Upper lobe of right lung (tissue), 1 donor: ENCODE results near the gene GNAI2. TPM values are rescaled to one million over a fixed set of nuclear protein-coding genes. Genes with fewer than 3 reads are reported as not detected.
"Not testable (repeated sequence)": the region's sequence is repeated elsewhere in the genome, so short reads cannot be mapped to it uniquely, and the experiment has no call there.

Source experiments
- ATAC-seq: fragments of 200-7000 bp; cut with Tn5 transposase; one replicate; pipeline ENCODE4 v1.9.1; 2020; ENCODE audit warnings: mild to moderate bottlenecking, moderate library complexity
- DNase-seq: peaks from one replicate; pipeline ENCODE4 v3.0.0-alpha.2; 2020
- H3K27ac ChIP-seq: fragments of 200-600 bp; one replicate; pipeline ENCODE4 v1.8.0; 2022
- H3K27me3 ChIP-seq: fragments of 200-600 bp; one replicate; pipeline ENCODE4 v1.8.0; 2022; ENCODE audit warnings: mild to moderate bottlenecking
- H3K36me3 ChIP-seq: fragments of 200-600 bp; one replicate; pipeline ENCODE4 v1.8.0; 2022
- H3K4me1 ChIP-seq: fragments of 200-600 bp; one replicate; pipeline ENCODE4 v1.8.0; 2022
- H3K4me3 ChIP-seq: fragments of 200-600 bp; one replicate; pipeline ENCODE4 v1.8.0; 2022; ENCODE audit warnings: mild to moderate bottlenecking
- H3K9me3 ChIP-seq: fragments of 200-600 bp; one replicate; pipeline ENCODE4 v1.8.0; 2022
- intact Hi-C: fragments of 100-400 bp; cut with DNase I; formaldehyde crosslinking; loops from one replicate; pipeline ENCODE4 v1.11.0; 2022
- total RNA-seq: library from RNA; stranded (reverse); fragmentation: NEBNext Ultra II Directional; extraction: Animal tissue kit (Norgen Biotek cat#: 25700); gene quantifications from one replicate; pipeline ENCODE4 v1.2.1, GENCODE V29; 2021
- TF ChIP-seq, protein P1 (sequence below): fragments of 200-600 bp; IDR thresholded peaks from one replicate; pipeline ENCODE4 v1.8.0; 2022; ENCODE audit warnings: antibody characterized with exemption
- donor health status: DM: no; HTN: yes; CAD: no; lungs with severe emphysema.

GNAI2 gene
- total RNA-seq, 1 donor from 2014 or later = 321 TPM

DNA sequence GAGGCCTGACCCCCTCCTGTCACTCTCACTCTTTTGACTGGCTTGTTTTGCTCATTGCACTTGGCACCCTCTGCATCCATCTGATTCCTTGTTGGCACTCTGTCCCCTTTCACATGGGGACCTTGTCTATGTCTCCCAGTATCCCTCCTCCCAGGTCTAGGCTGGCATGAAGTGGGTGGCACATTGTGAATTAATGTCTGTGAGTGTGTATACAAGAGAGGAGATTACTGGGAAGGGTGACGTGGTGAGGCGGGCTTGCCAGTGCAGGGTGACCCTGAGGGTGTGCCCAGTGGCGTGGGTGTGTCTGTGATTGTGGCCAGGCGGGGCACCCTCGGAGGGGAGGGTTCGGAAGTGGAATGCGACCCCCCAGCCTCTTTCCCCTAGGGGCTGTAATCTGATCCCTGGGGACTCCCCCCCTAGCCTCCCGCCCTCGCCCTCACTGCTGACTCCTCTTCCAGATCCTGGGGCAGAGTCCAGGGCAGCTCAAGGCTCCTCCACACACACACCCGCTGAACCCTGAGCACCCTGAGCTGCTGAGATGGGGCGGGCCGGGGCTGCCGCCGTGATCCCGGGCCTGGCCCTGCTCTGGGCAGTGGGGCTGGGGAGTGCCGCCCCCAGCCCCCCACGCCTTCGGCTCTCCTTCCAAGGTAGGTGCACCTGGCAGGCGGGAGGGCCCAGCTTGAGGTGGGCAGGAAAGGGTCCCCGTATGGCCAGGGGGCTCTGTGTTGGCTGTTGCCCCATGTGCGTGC is 32.9 kb downstream of the GNAI2 start, which contains the start of gene SEMA3B:
Gene SEMA3B, plus strand, starts transcription at position 445 of the 749 bp plus-strand sequence. Its CDS starts 94 bp downstream, at position 539.
- ATAC-seq (peak; percentile 55), DNase-seq (peak; percentile 89)
- intact Hi-C loops = no loop called here
- peaks cover 53% of the 10 kb centered on the region for H3K4me1 ChIP-seq
- TF ChIP-seq, protein P1, sequence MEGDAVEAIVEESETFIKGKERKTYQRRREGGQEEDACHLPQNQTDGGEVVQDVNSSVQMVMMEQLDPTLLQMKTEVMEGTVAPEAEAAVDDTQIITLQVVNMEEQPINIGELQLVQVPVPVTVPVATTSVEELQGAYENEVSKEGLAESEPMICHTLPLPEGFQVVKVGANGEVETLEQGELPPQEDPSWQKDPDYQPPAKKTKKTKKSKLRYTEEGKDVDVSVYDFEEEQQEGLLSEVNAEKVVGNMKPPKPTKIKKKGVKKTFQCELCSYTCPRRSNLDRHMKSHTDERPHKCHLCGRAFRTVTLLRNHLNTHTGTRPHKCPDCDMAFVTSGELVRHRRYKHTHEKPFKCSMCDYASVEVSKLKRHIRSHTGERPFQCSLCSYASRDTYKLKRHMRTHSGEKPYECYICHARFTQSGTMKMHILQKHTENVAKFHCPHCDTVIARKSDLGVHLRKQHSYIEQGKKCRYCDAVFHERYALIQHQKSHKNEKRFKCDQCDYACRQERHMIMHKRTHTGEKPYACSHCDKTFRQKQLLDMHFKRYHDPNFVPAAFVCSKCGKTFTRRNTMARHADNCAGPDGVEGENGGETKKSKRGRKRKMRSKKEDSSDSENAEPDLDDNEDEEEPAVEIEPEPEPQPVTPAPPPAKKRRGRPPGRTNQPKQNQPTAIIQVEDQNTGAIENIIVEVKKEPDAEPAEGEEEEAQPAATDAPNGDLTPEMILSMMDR = no peak
- H3K36me3 ChIP-seq = no peaks in the 10 kb centered on the region
- H3K27ac ChIP-seq = peak within 1 kb of the TSS; percentile 90
- H3K4me3 ChIP-seq = peak within 1 kb of the TSS; percentile 55
- H3K27me3 ChIP-seq = no peaks in the 10 kb centered on the region
- no peaks in the 10 kb centered on the region for H3K9me3 ChIP-seq

DNA sequence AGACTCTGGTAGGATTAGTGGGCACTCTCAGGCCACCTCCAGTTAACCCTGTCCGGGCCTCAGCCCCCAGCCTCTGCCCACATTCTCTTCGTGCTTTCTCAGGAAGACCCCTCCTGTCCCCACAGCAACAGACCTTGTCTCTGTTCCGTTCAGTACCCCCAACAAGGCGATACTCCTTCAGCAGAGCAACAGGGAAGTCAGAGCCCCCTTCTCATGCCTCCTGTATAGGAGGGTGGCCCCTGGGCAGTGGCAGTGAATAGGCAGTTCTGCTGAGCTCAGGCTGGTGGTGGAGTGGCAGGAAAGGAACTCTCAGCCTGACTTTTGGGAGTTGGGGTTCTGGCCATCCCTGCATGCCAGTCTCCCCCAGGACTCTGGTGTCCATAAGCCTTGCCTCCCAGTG is 33.5 kb downstream of the GNAI2 start:
- Histone ChIP-seq H3K36me3 (no peaks in the 10 kb centered on the region), H3K27me3 (peaks cover under 1% of the 10 kb centered on the region), H3K4me1 (peaks cover 52% of the 10 kb centered on the region), H3K9me3 (no peaks in the 10 kb centered on the region), H3K4me3 (peak overlapping the region; percentile 55), H3K27ac (peak overlapping the region; percentile 90)
- no peak for ATAC-seq
- TF ChIP-seq, protein P1 = no peak
- no peak for DNase-seq
- intact Hi-C loops = no loop called here

DNA sequence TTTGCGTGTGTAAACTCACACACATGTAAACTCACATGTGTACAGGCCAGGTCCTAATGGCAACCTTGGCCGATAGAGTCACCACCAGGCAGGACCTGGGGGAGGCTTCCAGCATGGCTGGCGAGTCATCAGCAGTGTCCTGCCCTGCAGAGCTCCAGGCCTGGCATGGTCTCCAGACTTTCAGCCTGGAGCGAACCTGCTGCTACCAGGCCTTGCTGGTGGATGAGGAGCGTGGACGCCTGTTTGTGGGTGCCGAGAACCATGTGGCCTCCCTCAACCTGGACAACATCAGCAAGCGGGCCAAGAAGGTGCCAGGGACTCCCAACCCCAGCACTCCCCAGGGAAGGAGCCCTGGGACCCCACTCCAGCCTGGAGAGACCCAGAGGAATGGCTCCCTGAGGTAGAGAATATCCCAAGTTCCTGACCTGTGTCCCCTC is 34.0 kb downstream of the GNAI2 start:
- TF ChIP-seq, protein P1 = no peak
- no peak for ATAC-seq
- intact Hi-C loops = loop anchor here (5.0 kb wide), 2 partner anchors 43 to 78 kb away; partner anchors contain the start of gene GNAT1
- H3K36me3 ChIP-seq = no peaks in the 10 kb centered on the region
- H3K9me3 ChIP-seq = no peaks in the 10 kb centered on the region
- no peak for DNase-seq
- H3K27ac ChIP-seq = peak overlapping the region; percentile 90
- H3K27me3 ChIP-seq = peaks cover 6% of the 10 kb centered on the region
- H3K4me1 ChIP-seq = peaks cover 51% of the 10 kb centered on the region
- peak overlapping the region; percentile 55 for H3K4me3 ChIP-seq

DNA sequence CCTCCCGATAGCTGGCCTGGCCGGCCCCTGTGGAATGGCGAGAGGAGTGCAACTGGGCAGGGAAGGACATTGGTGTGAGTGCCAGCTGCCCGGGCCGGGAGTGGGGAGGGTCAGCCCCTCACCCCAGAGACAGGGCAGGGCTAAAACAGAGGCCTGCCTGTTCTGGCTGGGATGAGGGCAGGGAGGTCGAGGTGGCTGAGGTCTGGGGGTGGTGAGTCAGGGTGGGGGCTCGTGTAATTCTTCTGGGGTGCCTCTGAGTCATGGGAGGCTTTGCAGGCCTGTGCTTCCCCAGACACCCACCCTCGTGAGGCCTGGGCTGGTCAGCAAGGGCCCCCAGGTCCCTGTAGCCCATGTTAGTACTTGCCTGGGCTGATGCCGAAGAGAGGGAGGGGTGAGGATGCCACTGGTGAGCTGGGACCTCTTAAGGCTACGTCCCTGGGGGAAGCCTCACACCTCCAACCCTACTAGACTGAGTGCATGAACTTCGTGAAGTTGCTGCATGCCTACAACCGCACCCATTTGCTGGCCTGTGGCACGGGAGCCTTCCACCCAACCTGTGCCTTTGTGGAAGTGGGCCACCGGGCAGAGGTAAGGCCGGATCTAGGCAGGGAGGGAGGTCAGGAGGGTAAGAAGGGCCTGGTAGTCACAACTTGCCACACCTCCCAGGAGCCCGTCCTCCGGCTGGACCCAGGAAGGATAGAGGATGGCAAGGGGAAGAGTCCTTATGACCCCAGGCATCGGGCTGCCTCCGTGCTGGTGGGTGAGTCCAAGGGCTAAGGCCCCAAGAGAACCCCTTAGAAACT is 34.6 kb downstream of the GNAI2 start:
- DNase-seq = no peak
- Histone ChIP-seq H3K4me3 (peak overlapping the region; percentile 55), H3K27ac (peak overlapping the region; percentile 90)

DNA sequence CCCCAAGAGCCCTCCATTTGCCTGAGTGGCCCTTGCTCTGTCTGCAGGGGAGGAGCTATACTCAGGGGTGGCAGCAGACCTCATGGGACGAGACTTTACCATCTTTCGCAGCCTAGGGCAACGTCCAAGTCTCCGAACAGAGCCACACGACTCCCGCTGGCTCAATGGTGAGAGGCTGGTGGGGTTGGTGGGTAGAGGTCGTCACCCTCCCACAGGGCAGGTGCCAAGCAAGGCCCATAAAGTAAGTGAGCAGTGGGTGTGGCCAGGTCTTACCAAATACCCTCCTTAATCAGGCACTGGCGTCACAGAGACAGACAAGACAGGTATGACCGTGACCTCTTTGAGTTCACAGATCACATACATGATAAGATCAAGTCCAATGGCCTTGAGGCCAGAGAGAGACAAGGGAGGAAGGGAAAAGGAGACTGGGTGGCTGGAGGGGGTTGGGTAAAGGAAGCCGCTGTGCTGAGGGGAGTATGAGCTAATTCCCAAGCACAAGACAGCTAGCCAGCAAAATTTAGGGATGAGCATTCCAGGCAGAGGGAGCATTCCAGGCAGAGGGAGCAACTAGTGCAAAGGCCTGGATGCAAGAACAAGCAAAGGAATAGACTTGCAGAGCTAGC is 35.4 kb downstream of the GNAI2 start:
- Histone ChIP-seq H3K9me3 (no peaks in the 10 kb centered on the region), H3K27me3 (peaks cover 7% of the 10 kb centered on the region), H3K4me1 (peaks cover 36% of the 10 kb centered on the region), H3K27ac (no peak overlapping the region), H3K36me3 (no peaks in the 10 kb centered on the region), H3K4me3 (no peak overlapping the region)
- intact Hi-C loops = loop anchor here (5.0 kb wide), 2 partner anchors 44 to 79 kb away; partner anchors contain the start of gene GNAT1
- ATAC-seq = no peak
- no peak for DNase-seq
- TF ChIP-seq, protein P1 = no peak

More for the DNA sequence above, 34.6 kb downstream of the GNAI2 start:
- Histone ChIP-seq H3K4me1 (peaks cover 44% of the 10 kb centered on the region), H3K27me3 (peaks cover 7% of the 10 kb centered on the region), H3K9me3 (no peaks in the 10 kb centered on the region), H3K36me3 (no peaks in the 10 kb centered on the region)
- TF ChIP-seq, protein P1 = no peak
- no peak for ATAC-seq
- intact Hi-C loops = loop anchor here (5.0 kb wide), 2 partner anchors 43 to 78 kb away; partner anchors contain the start of gene GNAT1

DNA sequence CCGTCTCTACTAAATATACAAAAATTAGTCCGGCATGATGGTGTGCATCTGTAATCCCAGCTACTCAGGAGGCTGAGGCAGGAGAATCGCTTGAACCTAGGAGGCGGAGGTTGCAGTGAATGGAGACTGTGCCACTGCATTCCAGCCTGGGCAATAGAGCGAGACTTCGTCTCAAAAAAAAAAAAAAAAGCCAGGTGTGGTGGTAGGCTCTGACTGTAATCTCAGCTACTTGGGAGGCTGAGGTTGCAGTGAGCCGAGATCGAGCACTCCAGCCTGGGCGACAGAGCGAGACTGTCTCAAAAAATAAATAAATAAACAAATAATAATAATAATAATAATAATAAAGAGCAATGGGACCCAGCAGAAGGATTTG is 36.5 kb downstream of the GNAI2 start:
- not testable (repeated sequence) for H3K9me3 ChIP-seq, ATAC-seq, H3K27ac ChIP-seq, H3K36me3 ChIP-seq, DNase-seq, H3K27me3 ChIP-seq, H3K4me3 ChIP-seq
- peaks cover 30% of the 10 kb centered on the region for H3K4me1 ChIP-seq
- intact Hi-C loops = loop anchor here (5.0 kb wide), 2 partner anchors 45 to 80 kb away; partner anchors contain the start of gene GNAT1
